Prostate gland (tissue), 2 donors: ENCODE measurements around the gene USP32. TPM values are rescaled to one million over a fixed set of nuclear protein-coding genes. Genes with fewer than 3 reads are reported as not detected.
"Not testable (repeated sequence)": the region's sequence is repeated elsewhere in the genome, so short reads cannot be mapped to it uniquely, and the experiment has no call there.

Source experiments
- DNase-seq: peaks from one replicate; pipeline ENCODE4 v3.0.0-alpha.2; 2019; ENCODE audit warnings: low spot score
- H3K27ac ChIP-seq, 2 donors: fragments of 200-600 bp; sonication (generic); 2 replicates each; pipeline ENCODE4 v1.5.1; 2017 to 2019
- H3K27me3 ChIP-seq: fragments of 200-600 bp; sonication (generic); replicated peaks from 2 replicates; pipeline ENCODE4 v1.5.1; 2019; ENCODE audit not compliant: insufficient read depth
- H3K36me3 ChIP-seq, 2 donors: fragments of 200-600 bp; sonication (generic); 1 replicate in 1 of 2; 2 replicates in 1 of 2; pipeline versions ENCODE4 v1.5.1 to v1.8.1; 2017 to 2019
- H3K4me1 ChIP-seq: fragments of 200-600 bp; sonication (generic); replicated peaks from 2 replicates; pipeline ENCODE4 v1.5.1; 2019
- H3K4me3 ChIP-seq, 2 donors: fragments of 200-600 bp; sonication (generic); 2 replicates each; pipeline ENCODE4 v1.5.1; 2017 to 2019
- H3K9me3 ChIP-seq: fragments of 200-600 bp; sonication (generic); 2 replicates; pipeline ENCODE4 v1.5.1; 2017
- CTCF ChIP-seq, 4 experiments: fragments of 200-600 bp in 2 of 4; fragments of 450-650 bp in 2 of 4; sonication (generic) in 2 of 4; IDR thresholded peaks; 1 replicate in 3 of 4; 2 replicates in 1 of 4; pipeline ENCODE4 v1.5.1; 2016 to 2019; ENCODE audit warnings: antibody characterized with exemption in 4 of 4, mild to moderate bottlenecking in 2 of 4, moderate library complexity in 2 of 4
- POLR2A ChIP-seq: fragments of 450-650 bp; IDR thresholded peaks from one replicate; pipeline ENCODE4 v1.6.1; 2016; ENCODE audit warnings: antibody characterized with exemption, mild to moderate bottlenecking
- POLR2AphosphoS5 ChIP-seq: sonication (generic); formaldehyde crosslinking; IDR thresholded peaks from one replicate; pipeline ENCODE4 v1.6.1; 2017; ENCODE audit warnings: antibody characterized with exemption
- WGBS: methylation state at CpG from one replicate; pipeline ENCODE4 v1.1.5; 2018; 5-methylcytosine and 5-hydroxymethylcytosine counted together
- intact Hi-C: fragments of 100-400 bp; cut with DNase I; formaldehyde crosslinking; loops from one replicate; pipeline ENCODE4 v1.14.2; 2022
- total RNA-seq, 2 donors: library from RNA; depleted of rRNA; stranded (reverse); fragments of >200 nt; gene quantifications; one replicate each; pipeline ENCODE4 v1.1.0, GENCODE V29; 2016

USP32 gene
- total RNA-seq, result 10 to 100 TPM; 21.8 to 59.3 TPM

- DNase-seq, result peak; percentile 98
- intact Hi-C loops, result no loop called here
- TF ChIP-seq POLR2A (peak; percentile 71), POLR2AphosphoS5 (peak; percentile 96), CTCF (IDR thresholded peaks at IDR 0.05) (peak in 3 of 4 experiments; percentile 12 to 76 (median 49))
- peak within 1 kb of the TSS; percentile 81 to 90 for H3K4me3 ChIP-seq
- H3K9me3 ChIP-seq, result no peaks in the 10 kb centered on the region
- under 1% methylated on average over 67 of the region's 68 CpGs for WGBS
- peak within 1 kb of the TSS; percentile 95 to 96 for H3K27ac ChIP-seq
- peaks cover 5% of the 10 kb centered on the region for H3K4me1 ChIP-seq
- no peaks in the 10 kb centered on the region for H3K27me3 ChIP-seq
- H3K36me3 ChIP-seq, result no peaks in the 10 kb centered on the region
These were observed at the start of gene USP32 for GRCh38 chr17:60392042-60392844. Gene USP32, minus strand, starts transcription at chr17:60392133. Its CDS starts 194 bp downstream, at chr17:60391939.

- H3K9me3 ChIP-seq, result no peaks in the 10 kb centered on the region
- 40% methylated on average over 2 of the region's 2 CpGs for WGBS
- no peak for DNase-seq
- no peak for TF ChIP-seq POLR2AphosphoS5
- no peak for TF ChIP-seq CTCF (IDR thresholded peaks at IDR 0.05)
- TF ChIP-seq POLR2A, result no peak
- no peaks in the 10 kb centered on the region for H3K27me3 ChIP-seq
- H3K4me1 ChIP-seq, result no peaks in the 10 kb centered on the region
- H3K4me3 ChIP-seq, result no peak overlapping the region
- H3K36me3 ChIP-seq, result no peaks in the 10 kb centered on the region
- intact Hi-C loops, result loop anchor here (5.0 to 10.0 kb wide), 4 partner anchors 205 to 402 kb away; partner anchors contain the start of gene CA4
- H3K27ac ChIP-seq, result no peak overlapping the region
These were observed 47.6 kb upstream of the USP32 start for GRCh38 chr17:60439501-60439900.

- no peak overlapping the region for H3K4me3 ChIP-seq
These were observed 44.7 kb upstream of the USP32 start for GRCh38 chr17:60436676-60437075.

GRCh38 chr17:60435244-60436167 is 43.6 kb upstream of the USP32 start:
- no peaks in the 10 kb centered on the region for H3K9me3 ChIP-seq
- peak; percentile 77 for DNase-seq
- intact Hi-C loops, result loop anchor here (5.0 to 10.0 kb wide), 4 partner anchors 203 to 398 kb away; partner anchors contain the start of gene CA4
- WGBS, result 73% methylated on average over 28 of the region's 28 CpGs
- H3K4me3 ChIP-seq, result no peak overlapping the region
- no peaks in the 10 kb centered on the region for H3K4me1 ChIP-seq
- peak; percentile 75 for TF ChIP-seq POLR2AphosphoS5
- no peak for TF ChIP-seq POLR2A
- peak; percentile 65 to 94 (median 92) for TF ChIP-seq CTCF (IDR thresholded peaks at IDR 0.05)
- no peak overlapping the region for H3K27ac ChIP-seq
- no peaks in the 10 kb centered on the region for H3K27me3 ChIP-seq
- H3K36me3 ChIP-seq, result no peaks in the 10 kb centered on the region

More at GRCh38 chr17:60436676-60437075, 44.7 kb upstream of the USP32 start:
- Histone ChIP-seq H3K27me3 (no peaks in the 10 kb centered on the region), H3K36me3 (no peaks in the 10 kb centered on the region), H3K4me1 (no peaks in the 10 kb centered on the region), H3K9me3 (no peaks in the 10 kb centered on the region), H3K27ac (no peak overlapping the region)
- 51% methylated on average over 5 of the region's 5 CpGs for WGBS
- intact Hi-C loops, result loop anchor here (5.0 to 10.0 kb wide), 4 partner anchors 204 to 399 kb away; partner anchors contain the start of gene CA4
- no peak for DNase-seq
- TF ChIP-seq POLR2AphosphoS5 (no peak), CTCF (IDR thresholded peaks at IDR 0.05) (no peak), POLR2A (no peak)

GRCh38 chr17:60433021-60433997 is 41.4 kb upstream of the USP32 start:
- 93% methylated on average over 4 of the region's 4 CpGs for WGBS
- not testable (repeated sequence) for H3K27ac ChIP-seq, H3K27me3 ChIP-seq, H3K4me3 ChIP-seq, H3K9me3 ChIP-seq, H3K4me1 ChIP-seq, H3K36me3 ChIP-seq, DNase-seq
- intact Hi-C loops, result loop anchor here (10.0 kb wide), 2 partner anchors 211 to 289 kb away; partner anchors contain the start of gene CA4

- WGBS, result 97% methylated on average over 7 of the region's 7 CpGs
- not testable (repeated sequence) for H3K27ac ChIP-seq, H3K4me3 ChIP-seq, H3K9me3 ChIP-seq, H3K27me3 ChIP-seq, H3K4me1 ChIP-seq, DNase-seq, H3K36me3 ChIP-seq
- intact Hi-C loops, result loop anchor here (10.0 kb wide), 2 partner anchors 214 to 286 kb away; partner anchors contain the start of gene CA4
These were observed 38.6 kb upstream of the USP32 start for GRCh38 chr17:60430561-60430960.
